GM21367 (cell line): Measurements from ENCODE around the gene COIL.
A peak's percentile ranks its signal among the peaks of the same experiment; 100 is the strongest.

Experiments
- ATAC-seq: cut with Tn5 transposase; IDR thresholded peaks from one replicate; pipeline ENCODE4 v1.9.1; 2021; ENCODE audit not compliant: unreplicated experiment

The COIL gene

DNA sequence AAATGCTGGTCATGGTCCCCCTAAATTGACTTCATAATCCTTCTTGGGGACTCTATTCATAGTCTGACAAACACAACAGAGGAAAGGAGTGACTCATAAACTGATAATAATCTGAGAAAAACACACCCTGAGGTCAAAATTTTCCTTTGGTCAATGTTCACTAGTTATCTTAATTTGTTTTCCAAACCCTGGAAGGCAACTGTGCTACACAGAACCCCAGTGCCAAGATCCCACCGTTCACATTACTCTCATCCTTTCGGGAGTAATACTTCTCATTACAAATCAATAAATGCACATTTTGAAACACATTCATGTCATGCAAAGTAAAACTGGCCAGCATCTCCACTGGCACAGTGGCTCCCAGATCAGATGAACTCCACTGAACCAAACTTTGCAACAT lies 23.2 kb downstream of the COIL start:
- ATAC-seq: no peak

DNA sequence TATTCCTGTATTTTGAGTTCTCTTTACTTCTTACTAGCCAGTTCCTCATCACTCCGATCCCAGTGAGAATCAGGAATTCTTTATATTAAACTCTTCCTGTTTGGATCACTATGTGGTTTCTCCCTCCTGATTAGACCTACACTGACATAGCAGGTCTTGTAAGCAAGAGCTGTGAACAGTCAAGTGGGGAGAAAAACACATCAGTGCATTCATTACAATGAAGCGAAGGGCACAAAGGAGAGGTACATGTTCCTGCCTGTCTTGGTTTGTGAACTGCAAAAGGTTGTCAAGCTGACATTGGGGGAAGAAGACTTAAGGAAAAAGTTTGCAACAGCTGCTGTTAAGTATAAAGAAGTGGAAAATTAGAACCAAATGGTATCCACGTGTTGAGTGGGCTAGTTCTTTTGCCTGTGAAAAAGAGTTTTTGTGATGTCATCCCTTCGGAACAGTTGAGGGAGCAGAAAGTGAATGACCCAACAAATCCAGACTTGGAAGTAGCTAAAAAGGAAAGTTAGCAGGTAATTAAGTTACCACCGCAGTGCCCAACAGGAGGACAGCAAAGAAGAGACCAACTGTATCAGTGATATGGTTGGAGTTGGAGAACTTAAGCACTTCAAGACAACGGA lies 24.0 kb downstream of the COIL start:
- ATAC-seq: no peak

DNA sequence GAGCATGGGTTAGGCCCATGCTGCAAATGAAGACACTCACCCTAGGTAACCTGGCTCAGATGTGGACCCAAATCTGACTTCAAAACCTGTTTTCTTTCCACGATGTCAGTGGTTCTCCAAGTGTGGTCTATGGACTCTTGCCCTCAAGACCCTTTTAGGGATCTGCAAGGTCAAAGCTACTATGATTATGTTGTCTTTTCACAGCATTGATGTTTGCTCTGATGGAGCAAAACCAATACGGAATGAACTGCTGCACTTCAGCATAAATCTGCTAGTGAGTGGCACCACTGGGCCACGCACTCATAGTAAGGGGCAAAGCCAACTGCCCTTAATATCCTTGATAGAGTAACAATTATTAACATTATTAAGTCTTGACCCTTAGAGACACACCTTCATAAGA lies 25.4 kb downstream of the COIL start:
- no peak for ATAC-seq

DNA sequence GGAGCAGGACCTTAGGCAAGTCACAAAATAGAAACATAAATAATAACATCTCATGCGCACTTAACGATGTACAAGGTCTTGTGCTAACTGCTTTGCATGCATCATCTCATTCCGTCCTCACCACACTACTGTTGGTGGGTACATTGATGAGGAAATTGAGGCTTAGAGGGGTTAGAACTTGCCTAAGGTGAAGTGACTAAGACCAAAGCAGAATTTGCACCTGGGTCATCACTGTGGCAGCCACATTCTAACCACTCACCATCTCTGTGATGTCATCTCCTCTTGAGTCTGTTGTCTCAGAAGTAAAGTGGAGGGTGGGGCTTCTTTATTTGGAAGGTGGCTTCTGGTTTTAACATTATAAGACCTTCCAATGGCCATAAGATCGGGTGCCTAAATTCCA lies 26.6 kb downstream of the COIL start:
- no peak for ATAC-seq

DNA sequence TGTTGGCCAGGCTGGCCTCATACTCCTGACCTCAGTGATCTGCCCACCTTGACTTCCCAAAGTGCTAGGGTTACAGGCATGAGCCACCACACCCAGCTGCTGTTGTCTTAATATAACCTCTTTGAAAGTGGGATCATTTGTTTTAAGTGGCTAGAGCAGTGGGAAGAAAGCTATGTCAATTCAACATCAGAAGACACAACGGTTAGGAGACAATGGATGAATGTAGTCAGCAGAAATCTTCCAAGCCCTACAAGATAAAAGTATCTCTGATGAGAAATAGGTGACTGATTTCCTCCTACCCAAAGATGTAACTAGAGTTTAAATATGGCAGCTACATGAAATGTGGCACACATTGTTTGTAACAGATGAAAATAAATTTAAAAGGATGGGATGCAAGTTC lies 27.0 kb downstream of the COIL start:
- ATAC-seq: no peak

DNA sequence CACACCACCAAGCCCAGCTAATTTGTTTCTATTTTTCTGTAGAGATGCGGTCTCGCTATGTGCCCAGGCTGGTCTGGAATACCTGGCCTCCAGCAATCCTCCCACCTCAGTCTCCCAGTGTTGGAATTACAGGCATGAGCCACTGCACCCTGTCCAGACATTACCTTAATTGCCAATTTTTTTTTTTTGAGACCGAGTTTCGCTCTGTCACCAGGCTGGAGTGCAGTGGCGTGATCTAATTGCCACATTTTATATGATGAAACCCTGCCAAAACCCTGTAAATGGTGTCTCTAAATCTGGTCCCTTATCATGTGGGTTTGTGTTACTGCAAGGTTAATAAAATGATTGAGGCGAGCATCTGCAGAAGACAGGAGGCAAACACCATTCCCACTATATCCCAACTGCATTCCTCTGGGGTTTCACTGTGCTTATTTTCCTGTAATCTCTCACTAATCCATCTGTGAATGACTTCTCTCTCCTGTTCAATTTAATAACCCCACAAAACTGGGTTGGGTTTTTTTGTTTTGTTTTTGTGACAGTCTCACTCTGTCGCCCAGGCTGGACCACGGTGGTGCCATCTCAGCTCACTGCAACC lies 27.6 kb downstream of the COIL start:
- no peak for ATAC-seq

DNA sequence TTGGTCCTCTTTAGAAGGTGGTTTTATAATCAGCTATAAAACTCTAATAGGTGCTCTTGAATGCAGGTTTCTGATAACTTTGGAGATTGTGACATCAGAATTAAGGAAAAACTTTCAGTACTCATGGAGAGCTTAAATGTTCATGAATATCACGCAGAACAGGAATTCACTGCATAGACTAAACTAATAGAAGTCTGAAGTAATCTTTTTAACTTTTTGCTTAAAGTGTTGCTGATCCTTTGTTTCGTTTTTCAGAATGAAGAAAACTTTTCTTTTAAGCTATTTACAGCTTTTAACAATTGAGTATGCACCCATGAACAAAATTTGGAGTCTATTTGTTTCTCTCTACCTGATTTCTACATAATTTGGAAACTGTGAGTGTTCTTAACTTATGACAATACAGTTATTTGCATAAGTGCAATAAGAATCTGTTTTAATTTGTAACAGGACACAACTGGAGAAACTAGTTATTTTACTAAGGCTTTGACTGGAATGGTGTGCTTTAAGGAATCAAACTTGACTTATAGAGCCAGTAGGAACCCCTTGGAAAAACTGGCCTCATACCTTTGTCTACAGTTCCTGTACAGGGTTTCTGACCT lies 30.0 kb downstream of the COIL start:
- no peak for ATAC-seq

DNA sequence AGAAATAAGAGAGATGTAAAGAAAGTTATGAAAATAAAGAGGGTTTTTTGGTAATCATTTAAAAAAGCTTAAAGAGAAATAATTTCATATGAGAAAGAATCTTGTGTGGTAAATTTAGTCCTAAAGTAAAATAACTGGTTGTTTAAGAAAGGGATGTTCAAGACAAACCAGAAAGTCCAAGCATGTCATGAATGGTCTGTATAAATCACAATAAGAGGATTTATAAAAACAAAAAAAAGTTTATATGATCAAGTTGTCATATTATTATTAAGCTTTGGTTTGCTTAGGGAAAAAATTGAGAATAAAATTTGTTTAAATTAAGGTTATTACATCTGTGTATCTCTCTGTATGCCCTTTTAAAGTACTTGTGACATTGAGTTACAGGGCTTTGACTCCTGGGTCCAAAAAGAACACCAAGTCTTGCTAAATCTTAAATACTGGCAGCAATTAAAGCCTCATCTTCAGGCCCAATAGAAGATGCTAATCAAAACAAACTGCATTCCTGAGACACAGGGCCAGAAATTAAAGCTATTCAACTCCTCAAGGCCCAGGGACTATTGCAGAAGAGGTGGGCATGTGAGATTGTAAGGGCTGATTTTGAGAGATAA lies 31.4 kb downstream of the COIL start:
- no peak for ATAC-seq

DNA sequence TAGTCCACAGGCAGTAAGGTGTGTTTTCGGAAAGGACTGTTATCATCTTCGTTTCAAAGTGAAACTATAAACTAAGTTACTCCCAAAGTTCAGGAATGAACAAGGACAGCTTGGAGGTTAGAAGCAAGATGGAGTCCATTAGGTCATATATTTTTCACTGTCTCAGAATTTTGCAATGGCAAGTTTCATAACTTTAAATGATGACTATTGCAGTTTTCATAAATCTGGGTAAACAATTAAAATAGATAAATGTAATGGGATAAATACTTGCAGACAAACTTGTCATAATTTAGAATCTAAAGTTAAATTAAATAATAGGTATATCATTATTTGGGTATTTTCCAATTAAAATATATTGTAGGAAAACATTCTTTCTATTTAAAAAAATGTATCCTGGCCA lies 32.3 kb downstream of the COIL start:
- no peak for ATAC-seq

DNA sequence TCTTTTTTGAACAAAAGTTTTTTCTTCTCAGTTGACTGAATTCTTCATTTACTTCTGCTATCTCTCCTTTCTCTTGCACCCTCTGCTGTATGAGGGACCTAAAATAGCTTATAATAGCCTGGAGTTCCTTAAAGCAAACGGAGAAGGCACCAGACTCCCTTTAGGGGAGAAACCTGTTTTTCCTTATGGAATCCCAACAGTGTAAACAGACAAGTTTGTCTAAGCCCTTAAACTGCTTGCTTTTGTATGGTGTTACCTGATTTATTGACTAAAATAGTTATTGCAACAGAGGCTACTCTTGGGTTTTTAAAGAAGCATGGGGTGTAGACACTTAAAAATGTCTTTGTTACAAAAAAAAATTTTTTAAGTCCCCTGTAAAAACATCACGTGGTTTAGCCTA lies 34.1 kb downstream of the COIL start:
- no peak for ATAC-seq

DNA sequence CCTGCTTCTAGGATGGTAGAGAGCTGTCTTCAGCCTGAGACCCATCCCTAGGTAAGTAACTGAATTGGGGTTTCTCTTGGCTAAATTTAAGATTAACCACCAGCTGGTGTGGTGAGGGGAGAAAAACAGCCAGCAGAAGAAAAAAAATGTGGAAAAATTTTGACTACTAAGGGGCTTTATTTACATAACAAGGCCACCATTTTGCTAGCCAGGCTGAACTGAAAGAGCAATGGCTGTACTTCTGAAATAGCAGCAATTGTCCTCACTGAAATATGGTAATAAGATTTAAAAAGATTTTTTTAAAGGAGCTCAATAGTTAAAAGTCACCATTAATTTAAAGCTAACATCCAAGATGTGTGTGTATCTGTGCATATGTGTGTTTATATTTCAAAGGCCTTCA lies 34.6 kb downstream of the COIL start:
- ATAC-seq: no peak

DNA sequence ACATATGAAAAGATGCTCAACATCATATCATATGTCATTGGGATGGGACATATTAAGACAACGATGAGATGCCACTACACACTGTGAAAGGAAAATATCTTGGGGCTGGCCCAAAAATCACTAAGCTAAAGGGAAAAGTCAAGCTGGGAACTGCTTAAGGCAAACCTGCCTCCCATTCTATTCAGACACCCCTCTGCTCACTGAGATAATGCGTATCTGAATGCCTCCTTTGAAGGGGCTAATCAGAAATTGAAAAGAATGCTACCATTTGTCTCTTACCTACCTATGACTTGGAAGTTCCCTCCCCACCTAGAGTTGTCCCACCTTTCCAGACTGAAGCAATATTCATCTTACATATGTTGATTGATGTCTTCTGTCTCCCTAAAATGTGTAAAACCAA lies 35.8 kb downstream of the COIL start:
- no peak for ATAC-seq

DNA sequence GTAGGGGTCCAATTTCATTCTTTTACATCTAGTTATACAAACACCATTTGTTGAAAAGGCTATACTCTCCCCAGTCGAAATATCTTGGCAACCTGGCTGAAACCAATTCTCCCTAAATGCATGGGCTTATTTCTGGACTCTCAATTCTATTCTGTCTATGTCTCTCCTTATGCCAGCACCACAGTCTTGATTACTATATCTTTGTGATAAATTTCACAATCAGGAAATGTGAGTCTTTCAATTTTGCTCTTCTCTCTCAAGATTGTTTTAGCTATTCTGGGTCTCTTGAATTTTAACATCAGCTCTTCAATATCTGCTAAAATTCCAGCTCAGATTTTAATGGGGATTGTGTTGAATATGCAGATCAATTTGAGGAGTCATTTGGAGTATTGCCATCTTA lies 41.1 kb downstream of the COIL start:
- ATAC-seq: no peak

DNA sequence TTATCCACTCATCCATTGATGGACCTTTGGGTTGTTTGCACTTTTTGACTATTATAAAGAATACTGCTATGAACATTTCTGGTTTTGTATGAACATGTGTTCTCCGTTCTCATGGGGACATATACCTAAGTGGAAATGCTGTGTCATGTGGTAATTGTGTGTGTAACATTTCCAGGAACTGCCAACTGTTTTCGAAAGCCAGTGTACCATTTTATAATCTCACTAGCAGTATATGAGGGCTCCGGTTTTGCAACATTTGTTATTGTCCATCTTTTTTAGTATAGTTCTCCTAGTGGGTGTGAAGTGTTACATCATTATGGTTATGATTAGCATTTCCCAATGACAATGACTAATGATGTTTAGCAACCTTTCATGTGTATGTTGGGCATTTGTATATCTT lies 41.9 kb downstream of the COIL start:
- ATAC-seq: no peak

DNA sequence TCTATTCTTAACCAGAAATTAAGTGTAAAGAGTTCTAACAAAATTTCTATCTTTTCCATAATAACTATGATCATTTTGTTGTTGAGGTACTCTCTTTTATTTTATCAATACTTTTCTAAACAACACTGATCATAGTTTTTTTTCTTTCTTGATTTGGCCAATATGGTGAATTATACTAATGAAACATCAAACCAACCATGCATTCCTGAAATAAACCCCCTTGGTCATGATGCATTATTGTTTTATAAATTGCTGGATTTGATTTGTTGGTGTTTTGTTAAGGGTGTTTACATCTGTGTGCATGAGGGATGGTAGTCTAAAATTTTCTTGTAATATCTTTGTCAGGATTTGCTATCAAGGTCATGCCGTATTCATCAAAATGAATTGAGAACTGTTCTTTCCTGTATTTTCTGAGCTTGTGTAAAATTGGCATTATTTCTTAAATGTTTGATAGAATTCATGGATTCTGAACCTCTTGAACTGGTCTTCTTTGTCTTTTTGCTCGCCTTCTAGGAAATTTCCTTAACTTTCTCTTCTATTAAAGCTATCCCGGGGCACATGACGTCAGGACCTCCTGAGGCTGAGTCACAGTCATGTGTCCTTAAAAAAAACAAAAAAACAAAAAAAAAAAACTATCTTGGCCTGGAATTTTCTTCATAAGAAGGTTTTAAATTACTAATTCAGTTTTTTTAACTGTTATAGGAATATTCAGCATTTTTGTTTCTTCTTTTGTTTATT lies 43.1 kb downstream of the COIL start:
- no peak for ATAC-seq

DNA sequence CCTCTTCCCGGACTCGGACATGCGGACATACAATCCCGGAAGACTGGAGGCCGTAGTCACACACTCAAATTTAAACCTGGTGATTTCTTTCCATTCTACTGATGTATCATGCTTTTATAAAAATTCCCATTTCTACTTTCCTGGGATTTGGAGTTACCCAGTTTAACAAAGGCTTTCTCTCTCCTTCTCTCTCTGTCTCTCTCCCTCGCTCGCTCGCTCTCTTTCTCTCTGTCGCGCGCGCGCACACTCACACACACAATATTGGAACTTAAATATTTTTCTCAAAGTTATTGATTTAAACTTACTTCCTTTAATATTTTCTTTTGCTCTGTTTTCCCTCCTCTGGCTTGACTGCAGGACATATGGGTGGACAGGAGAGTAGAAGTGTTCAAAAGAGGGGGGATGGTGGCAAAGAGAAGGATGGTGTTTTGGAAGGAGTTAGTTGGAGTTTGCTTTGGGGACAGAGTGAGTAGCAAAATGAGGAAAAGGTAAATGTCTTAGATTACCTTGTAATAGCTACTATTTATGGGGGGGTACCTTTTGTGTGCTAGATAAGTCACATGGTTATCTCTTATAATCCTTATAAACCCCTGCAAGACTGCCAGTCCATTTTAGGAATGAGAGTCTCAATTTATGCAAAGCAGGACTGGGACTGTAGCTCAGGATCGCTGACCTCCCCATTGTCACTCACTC lies 46.1 kb downstream of the COIL start:
- no peak for ATAC-seq

DNA sequence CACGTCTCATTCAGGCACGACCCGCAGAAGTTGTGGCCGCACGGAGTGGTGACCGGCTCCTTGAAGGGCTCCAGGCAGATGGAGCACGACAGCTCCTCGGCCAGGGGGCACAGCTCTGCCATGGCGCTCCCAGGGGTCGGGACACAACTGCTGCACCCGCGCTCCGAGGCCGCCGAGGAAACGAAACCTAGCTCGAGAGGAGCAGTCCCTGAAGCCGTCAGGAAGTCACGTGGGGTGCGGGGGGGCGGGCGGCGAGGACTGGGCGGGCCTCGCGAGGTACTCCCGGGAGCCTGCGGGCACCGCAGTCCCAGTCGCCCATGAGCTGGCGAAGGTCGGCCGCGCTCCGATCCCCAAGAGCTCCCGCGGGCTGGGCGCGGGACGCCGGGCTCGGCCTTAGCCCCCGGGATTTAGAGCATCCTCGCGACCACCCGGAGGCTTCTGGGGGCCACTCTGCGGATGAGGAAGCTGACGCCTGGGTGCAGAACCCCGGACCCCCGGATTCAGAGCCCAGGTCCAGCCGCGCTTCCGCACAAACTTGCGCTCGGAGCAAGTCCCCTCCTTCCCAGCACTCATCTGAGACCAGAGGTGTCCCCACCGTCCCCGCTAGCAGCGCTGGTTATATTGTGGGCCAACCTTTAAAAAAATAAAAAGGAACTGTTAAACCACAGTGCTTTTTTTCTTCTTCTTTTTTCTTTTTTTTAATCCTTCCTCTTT lies 46.8 kb downstream of the COIL start, which contains the start of gene TRIM25:
Gene TRIM25, minus strand, starts transcription at position 183 of the 714 bp plus-strand sequence. Its CDS starts 61 bp downstream, at position 122.
- ATAC-seq: peak; percentile 61

DNA sequence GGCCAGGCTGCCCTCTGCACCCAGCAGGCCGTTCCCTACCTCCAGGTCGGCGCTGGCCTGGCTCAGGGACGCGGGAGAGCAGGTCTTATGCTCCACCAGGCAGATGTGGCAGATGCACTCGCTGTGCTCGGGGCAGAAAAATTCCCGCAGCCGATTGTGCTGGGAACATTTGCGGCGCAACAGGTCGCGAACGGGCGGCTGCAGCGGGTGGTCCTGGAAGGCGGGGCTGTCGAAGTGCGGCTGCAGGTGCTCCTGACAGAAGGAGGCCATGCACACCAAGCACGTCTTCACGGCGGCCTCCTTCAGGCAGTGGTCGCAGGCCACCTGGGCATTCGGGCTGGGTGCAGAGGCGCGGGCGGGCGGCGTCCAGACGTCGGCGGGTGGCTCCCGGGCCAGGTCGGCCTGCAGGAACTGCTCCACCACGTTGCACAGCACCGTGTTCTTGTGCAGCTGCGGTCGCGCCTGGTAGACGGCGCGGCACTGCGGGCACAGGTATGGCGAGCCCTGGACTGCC lies 47.4 kb downstream of the COIL start:
- ATAC-seq: peak; percentile 22

DNA sequence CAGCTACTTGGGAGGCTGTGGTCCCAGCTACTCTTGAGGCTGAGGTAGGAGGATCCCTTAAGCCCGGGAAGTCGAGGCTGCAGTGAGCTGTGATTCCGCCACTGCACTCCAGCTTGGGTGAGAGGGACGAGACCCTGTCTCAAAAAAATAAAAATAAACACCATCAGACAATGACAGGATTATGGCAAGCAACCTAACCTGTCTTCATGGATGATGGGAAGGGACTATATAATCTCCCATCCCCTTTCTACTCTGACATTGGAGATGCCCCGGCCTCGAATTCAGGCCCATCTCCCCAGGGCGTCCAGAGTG lies 47.9 kb downstream of the COIL start:
- no peak for ATAC-seq
